IPS-11a (cell line): Measurements from ENCODE around the gene VGF.
"Not testable (repeated sequence)": the region's sequence is repeated elsewhere in the genome, so short reads cannot be mapped to it uniquely, and the experiment has no call there.

ENCODE experiments used
- H3K4me3 ChIP-seq: one replicate; pipeline ENCODE4 v1.5.1; 2013; ENCODE audit warnings: low read depth, low read length, control low read depth

Gene VGF

GRCh38 chr7:101140339-101140699, 25.1 kb downstream of the VGF start:
- no peak overlapping the region for H3K4me3 ChIP-seq

GRCh38 chr7:101138213-101138870, 27.0 kb downstream of the VGF start:
- H3K4me3 ChIP-seq, result no peak overlapping the region

GRCh38 chr7:101137651-101138212, 27.6 kb downstream of the VGF start:
- H3K4me3 ChIP-seq, result no peak overlapping the region

GRCh38 chr7:101134399-101134980, 30.9 kb downstream of the VGF start:
- H3K4me3 ChIP-seq, result no peak overlapping the region

GRCh38 chr7:101133621-101134398, 31.6 kb downstream of the VGF start:
- no peak overlapping the region for H3K4me3 ChIP-seq

GRCh38 chr7:101132626-101133600, 32.5 kb downstream of the VGF start:
- not testable (repeated sequence) for H3K4me3 ChIP-seq

GRCh38 chr7:101129603-101130117, 35.7 kb downstream of the VGF start:
- H3K4me3 ChIP-seq, result no peak overlapping the region

GRCh38 chr7:101128040-101128834, 37.1 kb downstream of the VGF start:
- H3K4me3 ChIP-seq, result no peak overlapping the region

- H3K4me3 ChIP-seq, result peak overlapping the region; percentile 8
Measured at GRCh38 chr7:101127460-101128039, 37.8 kb downstream of the VGF start.

- H3K4me3 ChIP-seq, result peak within 1 kb of the TSS; percentile 8
Measured at GRCh38 chr7:101126651-101127459, 38.5 kb downstream of the VGF start, which contains the start of gene SERPINE1. SERPINE1 (plus strand) TSS chr7:101127104; CDS start chr7:101128394, 1,290 bp downstream.

GRCh38 chr7:101125989-101126650, 39.2 kb downstream of the VGF start:
- H3K4me3 ChIP-seq, result no peak overlapping the region

- no peak overlapping the region for H3K4me3 ChIP-seq
Measured at GRCh38 chr7:101124376-101125056, 40.9 kb downstream of the VGF start.

GRCh38 chr7:101123703-101124068, 41.7 kb downstream of the VGF start:
- H3K4me3 ChIP-seq, result no peak overlapping the region

- no peak overlapping the region for H3K4me3 ChIP-seq
Measured at GRCh38 chr7:101122933-101123702, 42.3 kb downstream of the VGF start.

GRCh38 chr7:101121991-101122932, 43.1 kb downstream of the VGF start:
- no peak overlapping the region for H3K4me3 ChIP-seq

- H3K4me3 ChIP-seq, result not testable (repeated sequence)
Measured at GRCh38 chr7:101121631-101121990, 43.8 kb downstream of the VGF start.
